ENCODE results near the gene CDK8.

CDK8 gene

GRCh38 chr13:26400545-26400944 lies 146.6 kb downstream of the CDK8 start:
- no peak for DNase-seq

DNA sequence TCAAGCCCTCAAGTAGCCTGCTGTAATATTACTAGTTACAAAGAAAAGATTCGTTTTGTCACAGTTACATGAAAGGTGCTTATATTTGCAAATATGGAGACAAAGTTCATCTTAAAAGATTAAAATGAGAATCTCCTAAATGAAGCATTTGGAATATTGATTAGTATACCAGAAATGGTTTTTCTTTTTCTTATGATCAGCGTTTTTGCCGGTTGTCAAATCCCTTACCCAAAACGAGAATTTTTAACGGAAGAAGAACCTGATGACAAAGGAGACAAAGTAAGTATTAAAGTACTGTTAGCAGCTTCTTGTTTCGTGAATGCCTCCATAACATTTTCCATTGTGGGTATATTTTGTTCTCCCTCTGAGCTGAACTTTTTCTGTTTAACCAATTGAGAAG lies 147.1 kb downstream of the CDK8 start:
- DNase-seq = no peak

GRCh38 chr13:26401578-26402021 lies 147.7 kb downstream of the CDK8 start:
- DNase-seq = no peak

GRCh38 chr13:26406791-26407190 lies 152.9 kb downstream of the CDK8 start:
- DNase-seq = no peak

- no peak for DNase-seq
Measured at GRCh38 chr13:26411206-26411605, 157.3 kb downstream of the CDK8 start.

- DNase-seq = no peak
Measured at GRCh38 chr13:26412263-26412662, 158.3 kb downstream of the CDK8 start.

GRCh38 chr13:26412936-26413716 lies 159.2 kb downstream of the CDK8 start:
- no peak for DNase-seq

DNA sequence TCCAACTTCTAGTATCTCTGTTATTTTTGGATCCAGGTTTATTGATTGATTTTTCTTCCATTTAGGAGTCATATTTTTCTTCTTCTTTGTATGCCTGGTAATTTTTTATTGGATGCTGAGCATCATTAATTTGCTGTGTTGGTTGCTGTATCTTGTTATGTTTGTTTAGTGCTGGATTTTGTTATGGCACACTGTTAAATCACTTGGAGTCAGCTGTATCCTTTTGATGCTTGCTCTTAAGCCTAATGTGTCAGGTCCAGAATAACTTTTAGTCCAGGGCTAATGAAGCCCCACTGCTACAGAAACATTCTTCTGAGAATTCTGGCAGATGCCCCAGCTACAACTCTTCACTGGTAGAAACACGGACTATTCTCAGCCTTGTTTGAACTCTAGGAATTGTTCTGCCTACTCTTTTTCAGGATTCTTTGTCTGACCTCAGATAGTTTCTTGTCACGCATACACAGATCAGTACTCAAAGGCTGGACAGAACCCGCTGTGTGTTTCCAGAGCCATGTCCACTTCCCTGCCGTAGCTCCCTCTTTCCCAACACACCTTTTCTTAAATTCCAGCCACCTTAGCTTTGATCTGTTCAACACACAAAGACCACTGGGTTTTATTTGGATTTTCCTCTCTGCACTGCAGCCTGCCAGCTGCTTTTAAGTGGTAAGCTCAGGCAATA lies 166.5 kb downstream of the CDK8 start:
- no peak for DNase-seq

GRCh38 chr13:26422036-26422435 lies 168.1 kb downstream of the CDK8 start:
- DNase-seq = no peak

DNA sequence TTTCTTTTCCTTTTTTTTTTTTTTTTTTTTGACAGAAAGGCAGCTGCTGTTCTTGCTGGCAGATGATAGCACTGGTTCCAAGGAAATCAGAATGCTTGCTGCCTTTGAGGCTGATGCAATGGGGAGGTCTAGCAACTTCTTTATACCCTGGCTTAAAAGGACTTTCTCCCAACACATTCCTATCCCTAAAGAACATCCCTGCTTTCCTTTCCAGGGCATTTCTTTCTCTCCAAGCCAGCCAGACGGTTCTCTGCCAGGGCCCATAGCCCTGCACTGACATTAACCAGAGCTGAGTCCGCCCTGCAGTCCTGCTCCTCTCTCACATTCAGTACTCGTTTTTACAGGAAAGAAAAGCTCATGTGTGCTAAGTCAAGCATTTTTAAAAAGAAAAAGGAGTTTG lies 169.7 kb downstream of the CDK8 start:
- no peak for DNase-seq

DNA sequence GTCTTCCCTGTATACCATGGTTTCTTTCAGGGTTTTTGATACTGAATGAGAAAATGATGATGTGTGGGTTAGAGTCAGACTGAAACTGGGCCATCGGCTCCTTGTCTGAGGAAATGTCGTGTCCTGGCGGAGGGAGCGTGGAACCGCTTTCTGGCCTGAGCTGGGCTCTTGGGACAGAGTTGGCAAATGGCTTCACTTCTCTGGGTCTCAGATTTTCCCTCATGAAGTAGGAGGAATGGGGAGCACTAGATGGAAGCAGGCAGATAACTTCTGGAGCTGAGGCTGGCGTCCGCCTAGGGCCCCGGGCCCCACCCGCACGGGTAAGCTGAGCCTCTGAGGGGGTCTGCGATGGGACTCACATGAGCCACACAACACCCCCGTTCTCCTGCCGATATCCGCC lies 170.3 kb downstream of the CDK8 start:
- DNase-seq = no peak

DNA sequence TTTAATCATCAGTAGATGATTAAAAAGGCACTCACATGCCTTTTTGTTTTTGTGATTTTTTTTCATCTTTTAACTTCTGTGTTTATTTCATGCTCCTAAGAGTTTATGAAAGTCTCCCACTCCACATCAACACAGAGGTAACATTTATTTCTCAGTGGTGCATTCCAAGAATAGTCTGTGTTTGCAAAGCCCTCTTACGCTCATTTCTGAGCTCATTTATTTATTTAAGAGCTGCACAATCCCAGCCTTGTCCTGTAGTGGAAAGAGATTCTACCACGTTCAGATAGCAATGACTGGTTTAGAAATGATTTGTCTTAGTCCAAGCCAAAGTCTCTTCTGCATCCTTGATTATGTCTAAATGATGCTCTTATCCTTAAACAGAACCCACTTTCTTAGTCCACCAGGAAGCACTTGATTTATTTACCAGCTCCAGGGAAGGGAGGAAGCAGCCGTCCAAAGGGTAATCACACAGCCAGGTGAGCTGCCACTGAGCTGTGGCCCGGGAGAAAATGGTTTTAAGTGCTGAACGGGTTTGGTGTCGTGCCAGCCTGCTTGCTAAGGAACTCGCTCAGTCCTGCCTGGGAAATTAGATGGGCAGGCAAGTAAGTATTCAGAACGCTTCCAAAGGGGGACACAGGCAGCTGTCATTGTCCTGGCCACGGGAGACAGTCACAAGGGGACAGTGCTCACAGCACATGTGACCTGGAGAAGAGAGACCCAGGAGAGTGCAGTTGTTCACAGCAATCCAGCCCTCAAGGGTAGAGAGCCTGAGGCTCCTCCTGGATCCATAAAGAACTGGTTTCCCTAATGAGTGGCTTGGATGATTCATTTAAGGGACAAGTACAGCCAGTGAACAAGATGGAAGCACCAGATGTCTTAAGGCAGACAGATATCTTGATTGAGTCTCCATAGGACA lies 171.8 kb downstream of the CDK8 start:
- no peak for DNase-seq

DNA sequence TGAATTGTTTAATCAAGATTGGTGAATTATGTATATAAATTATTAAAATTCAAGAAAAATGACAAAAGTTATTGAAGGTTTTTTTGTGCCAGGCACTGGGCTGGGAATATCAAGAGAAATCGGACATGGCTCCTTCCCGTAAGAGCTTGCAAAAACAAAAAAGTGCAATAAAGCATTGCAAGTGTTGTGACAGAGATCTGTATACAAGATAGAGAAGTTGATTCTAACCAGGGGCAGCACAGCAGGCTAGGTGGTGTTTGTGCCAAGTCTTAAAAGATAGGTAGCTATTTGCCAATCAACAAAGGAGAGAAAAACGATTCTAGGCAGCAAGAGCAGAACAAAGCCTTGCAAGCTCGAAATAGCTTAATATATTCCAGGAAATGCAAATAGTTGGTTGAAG lies 179.8 kb downstream of the CDK8 start:
- DNase-seq = no peak

DNA sequence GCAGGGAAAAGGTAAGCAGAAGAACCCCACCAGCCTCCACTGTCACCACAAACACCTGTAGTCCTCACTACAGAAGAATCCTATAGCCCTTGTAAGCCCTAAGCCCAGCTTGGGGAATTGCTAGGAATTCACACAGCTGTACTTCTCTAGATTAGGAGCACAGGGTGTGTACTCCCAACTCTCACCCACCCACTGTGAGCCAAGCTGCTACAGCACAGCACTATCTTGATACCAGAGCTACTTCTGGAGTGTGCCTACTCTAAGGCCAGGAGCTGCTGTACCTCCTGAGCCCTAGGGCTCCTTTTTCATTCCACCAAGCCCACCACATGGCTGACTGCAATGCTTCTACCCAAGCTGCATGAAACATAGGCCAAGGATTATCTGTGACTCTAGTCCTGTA lies 181.2 kb downstream of the CDK8 start:
- no peak for DNase-seq

GRCh38 chr13:26435646-26436045 lies 181.7 kb downstream of the CDK8 start:
- DNase-seq = no peak

- no peak for DNase-seq
Measured at GRCh38 chr13:26436914-26437313, 183.0 kb downstream of the CDK8 start.

- DNase-seq = no peak
Measured at GRCh38 chr13:26440111-26440510, 186.2 kb downstream of the CDK8 start.

DNA sequence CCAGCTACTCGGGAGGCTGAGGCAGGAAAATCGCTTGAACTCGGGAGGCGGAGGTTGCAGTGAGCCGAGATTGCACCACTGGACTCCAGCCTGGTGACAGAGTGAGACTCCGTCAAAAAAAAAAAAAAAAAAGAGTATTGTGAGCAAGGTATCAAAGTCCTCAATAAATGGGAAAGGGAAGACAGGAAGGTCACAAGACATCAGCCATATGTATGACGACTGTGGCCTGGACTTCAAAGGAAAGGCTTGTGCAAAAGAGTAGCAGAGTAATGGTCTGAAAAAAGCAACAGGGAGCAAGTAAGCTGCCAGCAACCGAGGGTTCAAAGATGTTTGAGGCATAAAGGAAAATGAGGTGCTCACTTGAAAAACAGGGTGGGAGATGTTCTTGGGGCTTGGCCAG lies 187.5 kb downstream of the CDK8 start:
- DNase-seq = no peak

GRCh38 chr13:26442541-26442940 lies 188.6 kb downstream of the CDK8 start:
- DNase-seq = no peak

GRCh38 chr13:26445092-26445491 lies 191.2 kb downstream of the CDK8 start:
- DNase-seq = no peak

GRCh38 chr13:26446751-26447150 lies 192.8 kb downstream of the CDK8 start:
- no peak for DNase-seq

DNA sequence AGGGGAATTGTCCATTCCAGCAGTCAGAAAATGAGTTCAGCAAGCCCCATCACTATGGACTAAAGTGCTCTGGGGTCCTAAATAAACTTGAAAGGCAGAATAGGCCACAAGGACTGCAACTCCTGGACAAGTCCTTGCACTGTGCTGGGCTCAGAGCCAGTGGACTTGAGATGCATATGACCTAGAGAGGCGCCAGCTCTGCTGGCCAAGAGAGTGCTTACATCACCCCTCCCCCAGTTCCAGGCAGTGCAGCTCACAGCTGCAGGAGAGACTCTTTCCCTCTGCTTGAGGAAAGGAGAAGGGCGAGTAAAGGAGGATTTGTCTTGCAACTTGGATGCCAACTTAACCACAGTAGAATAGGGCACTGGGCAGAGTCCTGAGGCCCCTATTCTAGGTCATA lies 194.1 kb downstream of the CDK8 start:
- no peak for DNase-seq

DNA sequence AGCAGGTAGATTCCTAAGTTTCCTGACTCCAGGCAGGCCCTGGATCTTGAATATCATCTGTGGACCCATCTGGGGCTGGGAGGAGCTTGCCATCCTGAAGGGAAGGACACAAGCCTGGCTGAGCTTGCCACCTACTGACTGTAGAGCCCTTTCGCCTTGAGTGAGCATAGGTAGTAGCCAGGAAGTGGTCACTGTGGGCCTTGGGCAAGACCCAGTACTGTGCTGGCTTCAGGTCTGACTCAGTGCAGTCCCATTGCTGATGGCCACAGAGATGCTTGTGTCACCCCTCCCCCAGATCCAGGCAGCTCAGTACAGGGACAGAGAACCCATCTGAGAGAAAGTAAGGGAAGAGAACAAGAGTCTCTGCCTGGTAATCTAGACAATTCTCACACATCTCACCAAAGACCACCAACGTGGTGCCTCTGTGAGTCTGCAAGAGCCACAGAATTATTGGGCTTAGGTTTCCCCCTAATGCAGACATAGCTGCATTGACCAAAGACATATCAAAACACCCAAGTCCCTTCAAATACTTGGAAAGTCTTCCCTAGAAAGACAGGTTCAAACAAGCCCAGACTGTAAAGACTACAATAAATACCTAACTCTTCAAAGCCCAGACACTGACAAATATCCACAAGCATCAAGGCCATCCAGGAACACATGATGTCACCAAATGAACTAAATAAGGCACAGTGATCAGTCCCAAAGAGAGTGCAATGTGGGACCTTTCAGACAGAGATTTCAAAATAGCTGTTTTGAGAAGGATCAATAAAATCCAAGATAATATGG lies 195.3 kb downstream of the CDK8 start:
- no peak for DNase-seq
